Thyroid gland (tissue), 4 donors: ENCODE data around the gene RTKN. TPM values are rescaled to one million over a fixed set of nuclear protein-coding genes. Genes with fewer than 3 reads are reported as not detected.
"Not testable (repeated sequence)": the region's sequence is repeated elsewhere in the genome, so short reads cannot be mapped to it uniquely, and the experiment has no call there.

ENCODE experiments used
- DNase-seq, 2 donors: peaks; one replicate each; pipeline ENCODE4 v3.0.0-alpha.2; 2019
- H3K27ac ChIP-seq, 3 donors: fragments of 200-600 bp; sonication (generic); 1 replicate in 2 of 3; 2 replicates in 1 of 3; pipeline ENCODE4 v1.5.1; 2016 to 2019; ENCODE audit warnings: mild to moderate bottlenecking in 1 of 3, moderate library complexity in 1 of 3
- H3K27me3 ChIP-seq: fragments of 200-600 bp; sonication (generic); one replicate; pipeline ENCODE4 v1.5.1; 2019
- H3K36me3 ChIP-seq, 2 donors: fragments of 200-600 bp; sonication (generic); one replicate each; pipeline ENCODE4 v1.5.1; 2016 to 2019
- H3K4me1 ChIP-seq, 2 donors: fragments of 200-600 bp; sonication (generic); one replicate each; pipeline ENCODE4 v1.5.1; 2017 to 2019
- H3K4me3 ChIP-seq, 3 donors: fragments of 200-600 bp; sonication (generic); replicated peaks in 1 of 3; 1 replicate in 2 of 3; 2 replicates in 1 of 3; pipeline ENCODE4 v1.5.1; 2016; ENCODE audit warnings: mild to moderate bottlenecking in 1 of 3
- H3K9me3 ChIP-seq: fragments of 200-600 bp; sonication (generic); one replicate; pipeline ENCODE4 v1.5.1; 2017
- CTCF ChIP-seq, 6 experiments: fragments of 200-600 bp in 3 of 6; fragments of 450-650 bp in 3 of 6; sonication (generic) in 3 of 6; IDR thresholded peaks; one replicate each; pipeline ENCODE4 v1.5.1; 2016 to 2019; ENCODE audit warnings: antibody characterized with exemption in 6 of 6, mild to moderate bottlenecking in 2 of 6, inconsistent platforms in 1 of 6, moderate library complexity in 1 of 6
- POLR2A ChIP-seq, 2 donors: fragments of 450-650 bp; IDR thresholded peaks; one replicate each; pipeline ENCODE4 v1.6.1; 2017; ENCODE audit warnings: antibody characterized with exemption in 2 of 2, mild to moderate bottlenecking in 2 of 2, moderate library complexity in 1 of 2
- WGBS, 2 donors: methylation state at CpG; one replicate each; pipeline ENCODE4 v1.1.5; 2017; 5-methylcytosine and 5-hydroxymethylcytosine counted together
- intact Hi-C: fragments of 100-400 bp; cut with DNase I; formaldehyde crosslinking; loops from one replicate; pipeline ENCODE4 v1.15.1; 2023
- total RNA-seq, 4 donors: library from RNA; depleted of rRNA; stranded (reverse); fragments of >200 nt; gene quantifications; one replicate each; pipeline ENCODE4 v1.2.3, GENCODE V29; 2016

Gene RTKN, protein sequence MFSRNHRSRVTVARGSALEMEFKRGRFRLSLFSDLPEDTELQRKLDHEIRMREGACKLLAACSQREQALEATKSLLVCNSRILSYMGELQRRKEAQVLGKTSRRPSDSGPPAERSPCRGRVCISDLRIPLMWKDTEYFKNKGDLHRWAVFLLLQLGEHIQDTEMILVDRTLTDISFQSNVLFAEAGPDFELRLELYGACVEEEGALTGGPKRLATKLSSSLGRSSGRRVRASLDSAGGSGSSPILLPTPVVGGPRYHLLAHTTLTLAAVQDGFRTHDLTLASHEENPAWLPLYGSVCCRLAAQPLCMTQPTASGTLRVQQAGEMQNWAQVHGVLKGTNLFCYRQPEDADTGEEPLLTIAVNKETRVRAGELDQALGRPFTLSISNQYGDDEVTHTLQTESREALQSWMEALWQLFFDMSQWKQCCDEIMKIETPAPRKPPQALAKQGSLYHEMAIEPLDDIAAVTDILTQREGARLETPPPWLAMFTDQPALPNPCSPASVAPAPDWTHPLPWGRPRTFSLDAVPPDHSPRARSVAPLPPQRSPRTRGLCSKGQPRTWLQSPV
- 10 to 100 TPM; 24.5 to 41.9 (median 35.6) TPM for total RNA-seq

GRCh38 chr2:74441690-74442482 is at the start of gene RTKN:
Gene RTKN, minus strand, starts transcription at chr2:74441937. Its CDS starts 121 bp downstream, at chr2:74441816.
- TF ChIP-seq CTCF (IDR thresholded peaks at IDR 0.05) (no peak), POLR2A (IDR thresholded peaks at IDR 0.05) (peak; percentile 4 to 75)
- peaks cover 10 to 18% of the 10 kb centered on the region in 2 donors for H3K4me1 ChIP-seq
- H3K4me3 ChIP-seq: peak within 1 kb of the TSS; percentile 33 to 51 (median 51)
- peak within 1 kb of the TSS; percentile 42 to 84 (median 76) for H3K27ac ChIP-seq
- H3K27me3 ChIP-seq: no peaks in the 10 kb centered on the region
- no peaks in the 10 kb centered on the region for H3K36me3 ChIP-seq
- peak; percentile 82 for DNase-seq
- WGBS, 2 donors: 9 to 23% methylated on average over 10 to 50 of the region's 75 CpGs
- intact Hi-C loops: no loop called here
- H3K9me3 ChIP-seq: no peaks in the 10 kb centered on the region

DNA sequence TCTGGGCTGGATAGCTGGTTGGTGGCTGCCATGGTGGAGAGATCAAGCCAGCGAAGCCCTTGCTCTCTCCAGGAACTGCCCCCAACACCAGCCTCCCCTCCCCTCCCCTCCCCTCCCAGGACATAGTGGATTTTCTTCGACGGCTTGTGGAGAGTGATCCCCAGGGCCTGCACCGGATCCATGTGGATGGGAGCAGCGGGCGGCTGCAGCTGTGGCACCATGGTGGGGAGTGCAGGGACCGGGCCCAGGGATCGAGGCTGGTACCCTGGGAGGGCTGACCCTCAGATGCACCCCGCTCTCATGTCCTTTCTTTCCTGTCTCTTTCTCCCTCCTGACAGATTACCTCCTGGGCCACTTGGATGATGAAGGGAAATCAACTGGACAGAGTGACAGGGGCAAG is 48.2 kb upstream of the RTKN start:
- Histone ChIP-seq H3K27me3 (no peaks in the 10 kb centered on the region), H3K27ac (no peak overlapping the region), H3K4me3 (no peak overlapping the region), H3K9me3 (no peaks in the 10 kb centered on the region), H3K36me3 (peaks cover 29 to 48% of the 10 kb centered on the region in 2 donors), H3K4me1 (no peaks in the 10 kb centered on the region)
- TF ChIP-seq CTCF (IDR thresholded peaks at IDR 0.05) (no peak), POLR2A (IDR thresholded peaks at IDR 0.05) (no peak)
- 94 to 96% methylated on average over 8 of the region's 9 CpGs for WGBS, 2 donors
- intact Hi-C loops: no loop called here
- no peak for DNase-seq

- WGBS, 2 donors: 88 to 91% methylated on average over 9 of the region's 9 CpGs
- Histone ChIP-seq H3K36me3 (peaks cover 29 to 48% of the 10 kb centered on the region in 2 donors), H3K27me3 (no peaks in the 10 kb centered on the region), H3K27ac (no peak overlapping the region), H3K4me3 (no peak overlapping the region), H3K4me1 (peaks cover under 1 to 4% of the 10 kb centered on the region in 2 donors), H3K9me3 (no peaks in the 10 kb centered on the region)
- intact Hi-C loops: no loop called here
- TF ChIP-seq POLR2A (IDR thresholded peaks at IDR 0.05) (no peak), CTCF (IDR thresholded peaks at IDR 0.05) (no peak)
- no peak for DNase-seq
Measured at GRCh38 chr2:74488643-74489481, 47.1 kb upstream of the RTKN start.

DNA sequence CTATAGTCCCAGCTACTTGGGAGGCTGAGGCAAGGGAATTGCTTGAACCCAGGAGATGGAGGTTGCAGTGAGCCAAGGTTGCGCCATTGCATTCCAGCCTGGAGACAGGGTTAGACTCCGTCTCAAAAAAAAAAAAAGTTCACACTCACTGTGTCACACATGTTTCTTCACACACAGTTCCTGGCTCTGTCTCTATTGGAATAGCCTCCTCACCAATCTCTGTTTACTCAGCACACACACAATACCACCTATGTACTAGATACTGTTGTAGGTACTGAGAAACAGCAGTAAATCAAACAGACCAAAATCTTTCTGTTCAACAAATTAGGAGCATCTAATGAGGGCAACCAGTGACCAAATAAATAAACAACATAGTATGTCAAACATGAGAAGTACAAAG is 44.4 kb upstream of the RTKN start:
- TF ChIP-seq CTCF (IDR thresholded peaks at IDR 0.05) (no peak), POLR2A (IDR thresholded peaks at IDR 0.05) (no peak)
- no peak overlapping the region for H3K27ac ChIP-seq
- 92 to 100% methylated on average over 2 of the region's 2 CpGs for WGBS, 2 donors
- no peak for DNase-seq
- H3K36me3 ChIP-seq: peaks cover 17 to 22% of the 10 kb centered on the region in 2 donors
- H3K4me1 ChIP-seq: peaks cover 18 to 20% of the 10 kb centered on the region in 2 donors
- H3K27me3 ChIP-seq: no peaks in the 10 kb centered on the region
- H3K9me3 ChIP-seq: no peaks in the 10 kb centered on the region
- H3K4me3 ChIP-seq: no peak overlapping the region
- intact Hi-C loops: no loop called here

DNA sequence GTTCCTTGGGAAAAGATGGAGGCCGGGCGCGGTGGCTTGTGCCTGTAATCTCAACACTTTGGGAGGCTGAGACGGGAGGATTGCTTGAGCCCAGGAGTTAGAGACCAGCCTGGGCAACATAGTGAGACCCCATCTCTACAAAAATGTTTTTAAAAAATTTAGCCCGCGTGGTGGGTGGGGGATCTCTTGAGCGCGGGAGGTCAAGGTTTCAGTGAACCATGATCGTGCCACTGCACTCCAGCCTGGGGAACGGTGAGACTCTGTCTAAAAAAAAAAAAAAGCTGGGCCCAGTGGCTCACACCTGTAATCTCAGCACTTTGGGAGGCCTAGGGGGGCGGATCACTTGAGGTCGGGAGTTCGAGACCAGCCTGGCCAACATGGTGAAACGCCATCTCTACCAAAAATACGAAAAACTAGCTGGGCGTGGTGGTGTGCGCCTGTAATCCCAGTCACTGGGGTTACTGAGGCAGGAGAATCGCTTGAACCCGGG is 42.0 kb upstream of the RTKN start:
- peaks cover 22 to 27% of the 10 kb centered on the region in 2 donors for H3K4me1 ChIP-seq
- WGBS, 2 donors: 80 to 82% methylated on average over 19 of the region's 19 CpGs
- not testable (repeated sequence) for H3K36me3 ChIP-seq, H3K9me3 ChIP-seq, DNase-seq, H3K27me3 ChIP-seq
- intact Hi-C loops: loop anchor here (2.0 kb wide), 1 partner anchor 105 kb away; no protein-coding TSS in a partner anchor
- peak overlapping the region in 1 of 3 donors; percentile 87 for H3K4me3 ChIP-seq
- peak overlapping the region in 1 of 3 donors; percentile 87 for H3K27ac ChIP-seq
